ENCODE measurements around the gene SBF1.

SBF1 gene

DNA sequence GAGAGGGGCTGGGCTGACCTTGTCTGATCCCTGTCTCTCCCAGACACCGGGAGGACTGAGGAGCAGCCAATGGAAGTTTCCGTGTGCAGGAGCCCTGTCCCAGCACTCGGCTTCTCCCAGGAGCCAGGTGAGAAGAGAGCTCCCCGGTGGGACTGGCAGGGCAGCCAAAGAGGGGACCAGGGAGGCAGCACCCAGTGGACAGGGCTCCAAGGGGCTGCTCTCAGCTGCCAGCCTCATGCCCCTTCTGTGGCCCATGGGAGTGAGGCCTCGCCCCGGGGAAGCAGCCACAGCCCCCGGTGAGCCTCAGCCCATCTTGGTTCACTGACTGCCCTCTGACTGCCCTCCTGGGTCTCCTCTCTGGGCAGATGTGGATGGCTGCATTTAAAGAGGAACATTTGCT, 43.8 kb upstream of the SBF1 start:
- Histone ChIP-seq H3K4me1 (ENCODE audit: control insufficient read depth, insufficient read depth, low read length) (no peaks in the 10 kb centered on the region), H3K9me3 (ENCODE audit: control insufficient read depth, low read length) (no peaks in the 10 kb centered on the region), H3K4me3 (ENCODE audit: insufficient read depth, low read depth, low read length) (no peak overlapping the region), H3K27me3 (ENCODE audit: control insufficient read depth, insufficient read depth, low read length, poor library complexity, severe bottlenecking) (no peaks in the 10 kb centered on the region), H3K27ac (ENCODE audit: insufficient read depth, low read depth, low read length, poor library complexity, severe bottlenecking) (no peak overlapping the region), H3K36me3 (ENCODE audit: control insufficient read depth, insufficient read depth, low read length) (peaks cover 41% of the 10 kb centered on the region)
- WGBS, 2 experiments, result 93 to 97% methylated on average over 7 of the region's 7 CpGs

DNA sequence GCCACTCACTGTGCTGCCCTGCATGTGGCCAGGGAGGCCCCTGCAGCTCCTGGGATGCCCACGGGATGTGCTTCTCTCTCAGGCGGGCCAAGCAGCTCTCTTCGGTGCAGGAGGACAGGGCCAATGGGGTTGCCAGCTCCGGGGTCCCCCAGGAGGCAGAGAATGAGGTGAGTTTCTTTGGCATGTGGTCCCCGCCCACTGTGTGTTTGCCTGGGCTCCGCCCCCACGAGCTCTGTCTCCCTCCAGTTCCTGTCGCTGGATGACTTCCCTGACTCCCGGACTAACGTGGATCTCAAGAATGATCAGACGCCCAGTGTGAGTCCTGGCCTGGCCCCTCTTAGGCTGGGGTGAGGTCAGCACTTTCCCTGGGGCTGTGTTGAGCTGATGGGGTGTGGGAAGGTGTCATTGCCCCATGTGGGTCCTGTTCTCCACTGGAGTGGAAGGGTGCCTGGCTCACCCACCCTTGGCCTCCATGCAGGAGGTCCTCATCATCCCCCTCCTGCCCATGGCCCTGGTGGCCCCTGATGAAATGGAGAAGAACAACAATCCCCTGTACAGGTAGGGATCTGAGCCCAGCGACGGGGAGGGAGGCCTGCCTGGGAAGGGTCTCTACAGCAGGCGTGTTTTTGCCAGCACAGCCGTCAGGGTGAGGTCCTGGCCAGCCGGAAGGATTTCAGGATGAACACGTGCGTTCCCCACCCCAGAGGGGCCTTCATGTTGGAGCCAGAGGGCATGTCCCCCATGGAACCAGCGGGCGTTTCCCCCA, 42.8 kb upstream of the SBF1 start:
- H3K4me1 ChIP-seq (ENCODE audit: control insufficient read depth, insufficient read depth, low read length), result no peaks in the 10 kb centered on the region
- H3K4me3 ChIP-seq (ENCODE audit: insufficient read depth, low read depth, low read length), result no peak overlapping the region
- WGBS, 2 experiments, result 93 to 96% methylated on average over 20 of the region's 20 CpGs
- no peaks in the 10 kb centered on the region for H3K27me3 ChIP-seq (ENCODE audit: control insufficient read depth, insufficient read depth, low read length, poor library complexity, severe bottlenecking)
- H3K36me3 ChIP-seq (ENCODE audit: control insufficient read depth, insufficient read depth, low read length), result peaks cover 33% of the 10 kb centered on the region
- no peaks in the 10 kb centered on the region for H3K9me3 ChIP-seq (ENCODE audit: control insufficient read depth, low read length)
- no peak overlapping the region for H3K27ac ChIP-seq (ENCODE audit: insufficient read depth, low read depth, low read length, poor library complexity, severe bottlenecking)

DNA sequence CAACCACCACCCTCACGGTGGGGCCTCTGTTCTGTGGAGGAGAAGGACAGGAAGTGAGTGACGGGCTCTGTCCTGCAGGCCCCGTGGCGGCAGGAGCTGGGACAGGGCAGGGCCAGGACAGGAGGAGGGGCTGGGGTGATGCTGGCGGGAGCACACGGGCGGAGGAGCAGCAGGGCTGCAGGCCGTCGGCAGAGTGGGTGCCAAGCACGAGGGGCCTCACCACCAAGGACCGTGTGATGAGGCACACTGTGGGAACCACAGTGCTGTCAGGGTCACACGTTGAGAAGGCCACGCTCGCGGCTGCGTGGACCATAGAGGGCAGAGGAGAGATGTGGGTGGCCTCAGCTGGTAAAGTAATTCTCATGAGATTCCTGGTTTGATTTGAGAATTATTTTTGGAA, 42.1 kb upstream of the SBF1 start:
- no peak overlapping the region for H3K27ac ChIP-seq (ENCODE audit: insufficient read depth, low read depth, low read length, poor library complexity, severe bottlenecking)
- no peaks in the 10 kb centered on the region for H3K27me3 ChIP-seq (ENCODE audit: control insufficient read depth, insufficient read depth, low read length, poor library complexity, severe bottlenecking)
- H3K4me1 ChIP-seq (ENCODE audit: control insufficient read depth, insufficient read depth, low read length), result no peaks in the 10 kb centered on the region
- H3K36me3 ChIP-seq (ENCODE audit: control insufficient read depth, insufficient read depth, low read length), result peaks cover 26% of the 10 kb centered on the region
- no peaks in the 10 kb centered on the region for H3K9me3 ChIP-seq (ENCODE audit: control insufficient read depth, low read length)
- 92 to 94% methylated on average over 16 of the region's 16 CpGs for WGBS, 2 experiments
- no peak overlapping the region for H3K4me3 ChIP-seq (ENCODE audit: insufficient read depth, low read depth, low read length)

DNA sequence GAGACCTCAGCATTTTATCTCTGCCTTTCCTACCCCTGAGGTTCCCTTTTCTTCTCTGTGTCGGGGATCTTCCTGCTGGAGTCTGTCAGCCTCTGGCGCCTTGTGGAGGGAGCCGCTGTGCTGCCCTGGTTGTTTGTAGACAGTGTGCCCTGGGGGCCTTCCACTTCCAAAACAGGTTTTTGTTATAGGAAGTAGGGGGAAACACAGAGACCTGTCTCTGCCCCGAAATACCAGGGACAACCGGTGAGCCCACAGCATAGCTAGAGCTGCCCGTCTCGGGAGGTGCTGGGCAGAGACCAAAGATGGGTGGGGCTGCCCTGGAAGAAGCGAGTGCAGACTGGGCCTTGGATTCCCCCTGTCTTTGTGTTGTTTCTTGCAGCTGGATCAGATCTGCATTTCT, 41.2 kb upstream of the SBF1 start:
- WGBS, 2 experiments, result 94 to 96% methylated on average over 8 of the region's 8 CpGs

DNA sequence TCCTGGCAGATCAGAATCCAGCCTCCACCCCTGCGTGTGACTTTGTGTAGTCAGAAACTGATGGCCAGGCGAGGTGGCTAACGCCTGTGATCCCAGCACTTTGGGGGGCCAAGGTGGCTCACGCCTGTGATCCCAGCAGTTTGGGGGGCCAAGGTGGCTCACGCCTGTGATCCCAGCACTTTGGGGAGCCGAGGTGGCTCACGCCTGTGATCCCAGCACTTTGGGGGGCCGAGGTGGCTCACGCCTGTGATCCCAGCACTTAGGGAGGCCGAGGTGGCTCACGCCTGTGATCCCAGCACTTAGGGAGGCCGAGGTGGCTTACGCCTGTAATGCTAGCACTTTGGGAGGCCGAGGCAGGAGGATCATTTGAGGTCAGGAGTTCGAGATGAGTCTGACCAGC, 38.3 kb upstream of the SBF1 start:
- no peaks in the 10 kb centered on the region for H3K27me3 ChIP-seq (ENCODE audit: control insufficient read depth, insufficient read depth, low read length, poor library complexity, severe bottlenecking)
- WGBS, 2 experiments, result 95% methylated on average over 15 of the region's 15 CpGs
- H3K36me3 ChIP-seq (ENCODE audit: control insufficient read depth, insufficient read depth, low read length), result peaks cover 10% of the 10 kb centered on the region
- H3K4me1 ChIP-seq (ENCODE audit: control insufficient read depth, insufficient read depth, low read length), result peaks cover 9% of the 10 kb centered on the region
- no peaks in the 10 kb centered on the region for H3K9me3 ChIP-seq (ENCODE audit: control insufficient read depth, low read length)
- no peak overlapping the region for H3K4me3 ChIP-seq (ENCODE audit: insufficient read depth, low read depth, low read length)
- H3K27ac ChIP-seq (ENCODE audit: insufficient read depth, low read depth, low read length, poor library complexity, severe bottlenecking), result no peak overlapping the region

More for the DNA sequence above, 41.2 kb upstream of the SBF1 start:
- Histone ChIP-seq H3K4me3 (ENCODE audit: insufficient read depth, low read depth, low read length) (no peak overlapping the region), H3K36me3 (ENCODE audit: control insufficient read depth, insufficient read depth, low read length) (peaks cover 24% of the 10 kb centered on the region), H3K27me3 (ENCODE audit: control insufficient read depth, insufficient read depth, low read length, poor library complexity, severe bottlenecking) (no peaks in the 10 kb centered on the region), H3K9me3 (ENCODE audit: control insufficient read depth, low read length) (no peaks in the 10 kb centered on the region), H3K4me1 (ENCODE audit: control insufficient read depth, insufficient read depth, low read length) (no peaks in the 10 kb centered on the region), H3K27ac (ENCODE audit: insufficient read depth, low read depth, low read length, poor library complexity, severe bottlenecking) (no peak overlapping the region)

DNA sequence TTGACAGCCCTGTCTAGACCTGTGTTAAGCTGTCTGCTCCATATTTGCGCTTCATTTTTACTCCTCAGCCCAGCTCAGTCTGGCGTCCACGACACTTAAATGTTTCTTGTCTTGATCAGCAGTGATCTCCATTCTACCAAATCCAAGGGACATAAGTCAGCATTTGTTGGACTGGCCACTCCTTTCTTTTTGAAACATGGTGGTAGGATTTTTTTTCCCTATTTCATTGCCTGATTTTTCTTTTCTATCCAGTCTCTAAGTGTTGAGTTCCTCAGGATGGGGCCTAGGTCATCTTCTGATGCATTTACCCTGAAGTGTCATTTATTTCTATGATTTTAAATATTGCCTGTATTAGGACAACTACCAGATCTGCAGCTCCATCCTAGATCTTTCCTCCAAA, 34.1 kb upstream of the SBF1 start:
- H3K4me3 ChIP-seq (ENCODE audit: insufficient read depth, low read depth, low read length), result peak overlapping the region; percentile 83
- peaks cover 4% of the 10 kb centered on the region for H3K36me3 ChIP-seq (ENCODE audit: control insufficient read depth, insufficient read depth, low read length)
- H3K9me3 ChIP-seq (ENCODE audit: control insufficient read depth, low read length), result no peaks in the 10 kb centered on the region
- no peak overlapping the region for H3K27ac ChIP-seq (ENCODE audit: insufficient read depth, low read depth, low read length, poor library complexity, severe bottlenecking)
- H3K4me1 ChIP-seq (ENCODE audit: control insufficient read depth, insufficient read depth, low read length), result peaks cover 9% of the 10 kb centered on the region
- 50 to 65% methylated on average over 3 of the region's 3 CpGs for WGBS, 2 experiments
- no peaks in the 10 kb centered on the region for H3K27me3 ChIP-seq (ENCODE audit: control insufficient read depth, insufficient read depth, low read length, poor library complexity, severe bottlenecking)

DNA sequence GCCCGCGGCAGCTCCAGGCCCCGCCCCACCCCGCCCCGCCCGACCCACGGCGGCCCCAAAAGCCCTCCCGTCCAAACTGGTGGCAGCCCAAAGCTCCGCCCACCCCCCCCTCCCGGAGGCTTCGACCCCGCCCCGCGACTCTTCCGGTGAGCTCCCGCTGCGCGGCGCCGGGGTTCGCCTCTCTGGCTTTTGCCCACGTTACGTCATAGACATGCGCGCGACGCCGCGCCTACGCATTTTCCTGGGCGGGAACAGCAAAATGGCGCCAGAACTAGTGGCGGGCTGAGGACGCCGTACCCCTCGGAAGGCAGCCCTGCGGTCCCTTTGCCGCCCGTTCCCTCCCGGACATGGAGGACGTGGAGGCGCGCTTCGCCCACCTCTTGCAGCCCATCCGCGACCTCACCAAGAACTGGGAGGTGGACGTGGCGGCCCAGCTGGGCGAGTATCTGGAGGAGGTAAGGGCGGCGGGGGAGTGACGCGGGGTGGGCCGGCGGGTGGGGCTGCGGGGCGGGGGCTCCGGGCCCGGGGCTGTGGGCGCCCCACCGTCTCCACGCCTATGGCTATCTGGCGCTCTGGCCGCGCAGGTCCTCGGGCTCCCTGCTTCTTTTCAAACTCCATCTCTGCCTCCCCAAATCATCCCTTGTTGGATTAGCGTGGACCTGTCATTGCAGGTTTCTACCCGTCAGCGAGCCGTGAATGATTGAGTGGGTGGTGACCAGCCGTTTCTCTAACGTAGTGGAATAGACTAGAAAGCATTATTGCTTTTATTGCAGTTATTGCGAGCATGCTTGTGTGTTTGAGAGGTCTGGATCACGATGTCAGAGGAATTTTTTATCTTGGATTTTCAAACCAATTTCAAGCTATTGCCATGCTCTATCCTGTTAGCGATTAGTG, 33.4 kb upstream of the SBF1 start, which contains the start of gene NCAPH2:
Gene NCAPH2, plus strand, starts transcription at position 234 of the 894 bp plus-strand sequence. Its CDS starts 114 bp downstream, at position 348.
- peaks cover 4% of the 10 kb centered on the region for H3K36me3 ChIP-seq (ENCODE audit: control insufficient read depth, insufficient read depth, low read length)
- H3K4me1 ChIP-seq (ENCODE audit: control insufficient read depth, insufficient read depth, low read length), result peaks cover 9% of the 10 kb centered on the region
- H3K9me3 ChIP-seq (ENCODE audit: control insufficient read depth, low read length), result no peaks in the 10 kb centered on the region
- H3K4me3 ChIP-seq (ENCODE audit: insufficient read depth, low read depth, low read length), result peak within 1 kb of the TSS; percentile 95
- peak within 1 kb of the TSS; percentile 93 for H3K27ac ChIP-seq (ENCODE audit: insufficient read depth, low read depth, low read length, poor library complexity, severe bottlenecking)
- WGBS, 2 experiments, result 1% methylated on average over 70 to 76 of the region's 76 CpGs
- no peaks in the 10 kb centered on the region for H3K27me3 ChIP-seq (ENCODE audit: control insufficient read depth, insufficient read depth, low read length, poor library complexity, severe bottlenecking)

DNA sequence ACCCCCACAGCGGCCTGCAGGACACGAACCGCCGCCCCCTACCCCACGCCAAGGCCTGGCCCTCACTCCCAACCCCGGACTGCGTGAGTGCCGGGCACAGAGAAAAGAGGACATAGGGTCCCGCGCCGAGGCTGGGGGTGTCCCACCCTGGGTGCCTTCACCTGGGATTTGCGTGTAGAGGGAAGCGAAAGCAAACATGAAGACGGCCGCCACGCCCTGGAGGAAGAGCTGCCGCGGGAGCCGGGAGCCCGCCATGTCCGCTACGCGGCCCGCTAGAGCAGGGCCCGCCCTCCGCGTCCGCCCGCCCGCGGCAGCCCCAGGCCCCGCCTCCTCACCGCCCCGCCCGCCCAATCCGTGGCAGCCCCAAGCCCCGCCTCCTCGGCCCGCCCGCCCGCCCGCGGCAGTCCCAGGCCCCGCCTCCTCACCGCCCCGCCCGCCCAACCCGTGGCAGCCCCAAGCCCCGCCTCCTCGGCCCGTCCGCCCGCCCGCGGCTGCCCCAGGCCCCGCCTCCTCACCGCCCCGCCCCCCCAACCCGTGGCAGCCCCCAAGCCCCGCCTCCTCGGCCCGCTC, 32.7 kb upstream of the SBF1 start, which contains the start of gene LMF2:
Gene LMF2, minus strand, starts transcription at position 282 of the 570 bp plus-strand sequence. Its CDS starts 27 bp downstream, at position 255.
- no peaks in the 10 kb centered on the region for H3K27me3 ChIP-seq (ENCODE audit: control insufficient read depth, insufficient read depth, low read length, poor library complexity, severe bottlenecking)
- peaks cover 9% of the 10 kb centered on the region for H3K4me1 ChIP-seq (ENCODE audit: control insufficient read depth, insufficient read depth, low read length)
- H3K4me3 ChIP-seq (ENCODE audit: insufficient read depth, low read depth, low read length), result peak within 1 kb of the TSS; percentile 95
- WGBS, 2 experiments, result 0% methylated on average over 46 to 62 of the region's 62 CpGs
- peaks cover 4% of the 10 kb centered on the region for H3K36me3 ChIP-seq (ENCODE audit: control insufficient read depth, insufficient read depth, low read length)
- peak within 1 kb of the TSS; percentile 93 for H3K27ac ChIP-seq (ENCODE audit: insufficient read depth, low read depth, low read length, poor library complexity, severe bottlenecking)
- H3K9me3 ChIP-seq (ENCODE audit: control insufficient read depth, low read length), result no peaks in the 10 kb centered on the region

DNA sequence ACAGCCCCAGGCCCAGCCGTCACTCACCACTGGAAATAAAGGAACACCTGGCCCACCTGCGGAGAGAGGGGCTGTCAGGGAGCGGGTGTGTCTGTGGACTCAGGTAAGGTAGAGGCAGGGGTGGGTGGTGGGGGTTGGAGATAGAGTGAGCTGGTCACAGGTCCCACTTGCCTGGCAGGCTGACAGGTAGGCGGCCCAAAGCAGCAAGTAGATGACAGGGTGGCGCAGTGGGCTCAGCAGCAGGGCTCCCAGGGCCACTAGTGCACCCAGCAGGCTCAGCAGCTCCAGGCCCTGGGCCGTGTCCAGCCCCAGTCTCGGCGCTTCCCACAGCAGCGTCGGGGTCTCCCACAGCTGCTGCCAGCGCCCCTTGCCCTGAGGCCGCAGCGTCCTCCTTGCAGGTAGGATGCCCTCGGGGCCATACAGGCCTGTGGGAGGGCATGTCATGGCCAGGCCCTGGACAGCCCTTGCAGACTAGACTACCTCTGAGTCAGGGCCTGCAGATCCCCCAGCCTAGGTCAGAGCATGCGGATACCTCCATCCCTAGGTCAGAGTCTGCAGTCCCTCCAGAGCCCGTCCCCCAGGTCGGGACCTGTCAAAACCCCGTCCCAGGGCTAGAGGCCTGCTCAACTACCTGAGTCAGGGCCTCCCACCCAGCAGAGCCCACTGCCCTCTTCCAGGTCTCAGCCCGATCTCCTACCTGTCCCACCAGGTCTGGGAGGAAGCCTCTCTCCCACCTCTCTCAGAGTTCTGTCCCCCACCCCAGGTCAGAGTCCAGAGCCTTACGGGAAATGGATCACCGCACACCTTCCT, 32.0 kb upstream of the SBF1 start:
- peak overlapping the region; percentile 95 for H3K4me3 ChIP-seq (ENCODE audit: insufficient read depth, low read depth, low read length)
- no peak overlapping the region for H3K27ac ChIP-seq (ENCODE audit: insufficient read depth, low read depth, low read length, poor library complexity, severe bottlenecking)
- no peaks in the 10 kb centered on the region for H3K27me3 ChIP-seq (ENCODE audit: control insufficient read depth, insufficient read depth, low read length, poor library complexity, severe bottlenecking)
- H3K36me3 ChIP-seq (ENCODE audit: control insufficient read depth, insufficient read depth, low read length), result peaks cover 4% of the 10 kb centered on the region
- peaks cover 9% of the 10 kb centered on the region for H3K4me1 ChIP-seq (ENCODE audit: control insufficient read depth, insufficient read depth, low read length)
- 39 to 45% methylated on average over 21 of the region's 21 CpGs for WGBS, 2 experiments
- H3K9me3 ChIP-seq (ENCODE audit: control insufficient read depth, low read length), result no peaks in the 10 kb centered on the region

All from ectodermal cell (in vitro differentiated cells).